ENCODE data around the gene DDX42.

DNA sequence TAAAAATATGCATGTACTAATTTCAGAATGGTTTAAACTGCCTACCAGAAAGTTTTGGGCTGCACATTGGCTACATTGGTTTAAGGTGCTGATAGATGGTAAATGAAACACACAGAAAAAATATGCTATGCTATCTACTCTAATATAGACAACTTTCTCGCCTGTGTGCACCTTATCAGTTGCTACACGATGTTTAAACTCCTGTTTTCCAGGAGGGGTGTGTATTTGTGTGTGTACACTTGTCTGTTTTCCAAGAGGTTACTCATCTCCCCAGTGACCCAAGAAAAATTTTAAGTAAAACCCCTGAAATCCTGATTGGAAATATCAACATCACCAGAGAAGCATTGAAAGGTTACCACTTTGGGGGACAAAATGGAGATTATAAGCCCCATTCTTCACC is 31.6 kb downstream of the DDX42 start:
- TF ChIP-seq, protein P1, sequence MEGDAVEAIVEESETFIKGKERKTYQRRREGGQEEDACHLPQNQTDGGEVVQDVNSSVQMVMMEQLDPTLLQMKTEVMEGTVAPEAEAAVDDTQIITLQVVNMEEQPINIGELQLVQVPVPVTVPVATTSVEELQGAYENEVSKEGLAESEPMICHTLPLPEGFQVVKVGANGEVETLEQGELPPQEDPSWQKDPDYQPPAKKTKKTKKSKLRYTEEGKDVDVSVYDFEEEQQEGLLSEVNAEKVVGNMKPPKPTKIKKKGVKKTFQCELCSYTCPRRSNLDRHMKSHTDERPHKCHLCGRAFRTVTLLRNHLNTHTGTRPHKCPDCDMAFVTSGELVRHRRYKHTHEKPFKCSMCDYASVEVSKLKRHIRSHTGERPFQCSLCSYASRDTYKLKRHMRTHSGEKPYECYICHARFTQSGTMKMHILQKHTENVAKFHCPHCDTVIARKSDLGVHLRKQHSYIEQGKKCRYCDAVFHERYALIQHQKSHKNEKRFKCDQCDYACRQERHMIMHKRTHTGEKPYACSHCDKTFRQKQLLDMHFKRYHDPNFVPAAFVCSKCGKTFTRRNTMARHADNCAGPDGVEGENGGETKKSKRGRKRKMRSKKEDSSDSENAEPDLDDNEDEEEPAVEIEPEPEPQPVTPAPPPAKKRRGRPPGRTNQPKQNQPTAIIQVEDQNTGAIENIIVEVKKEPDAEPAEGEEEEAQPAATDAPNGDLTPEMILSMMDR (IDR thresholded peaks at IDR 0.05; ENCODE audit: poor library complexity): no peak
- TF ChIP-seq EZH2 (IDR thresholded peaks at IDR 0.05; ENCODE audit: borderline replicate concordance): no peak

Data from hepatocyte (in vitro differentiated cells).